Activated B cell treated with CpG ODN at 0.5 μM for 24 hours (primary cell): ENCODE measurements around the gene SPEM2. TPM values are rescaled to one million over a fixed set of nuclear protein-coding genes. Genes with fewer than 3 reads are reported as not detected.

Experiments
- ATAC-seq: fragments of 200-7000 bp; cut with Tn5 transposase; one replicate; pipeline ENCODE4 v1.10.0; 2021; ENCODE audit warnings: low read depth, mild to moderate bottlenecking, moderate library complexity
- CTCF ChIA-PET: fragments of 350-600 bp; sonication (Branson Sonifier 250); formaldehyde crosslinking; loops from one replicate; lab custom pipeline; 2021; ENCODE audit warnings: antibody characterized with exemption; lab: Charles Lee
- POLR2A ChIA-PET: fragments of 350-600 bp; sonication (Branson Sonifier 250); formaldehyde crosslinking; loops from one replicate; lab custom pipeline; 2021; ENCODE audit warnings: antibody characterized with exemption; lab: Charles Lee
- DNase-seq: peaks from one replicate; pipeline ENCODE4 v3.0.0; 2022
- H3K27ac Mint-ChIP-seq: one replicate; pipeline ENCODE4 v1.8.0; 2020; ENCODE audit warnings: mixed read lengths
- H3K27me3 Mint-ChIP-seq: one replicate; pipeline ENCODE4 v1.8.0; 2021; ENCODE audit warnings: mixed read lengths
- H3K36me3 Mint-ChIP-seq: one replicate; pipeline ENCODE4 v1.8.0; 2021; ENCODE audit warnings: low read depth, mixed read lengths
- H3K4me1 Mint-ChIP-seq: one replicate; pipeline ENCODE4 v1.8.0; 2021; ENCODE audit warnings: mixed read lengths
- H3K4me3 Mint-ChIP-seq: one replicate; pipeline ENCODE4 v1.8.0; 2020; ENCODE audit warnings: mild to moderate bottlenecking, mixed read lengths
- H3K9me3 Mint-ChIP-seq: one replicate; pipeline ENCODE4 v1.8.0; 2020; ENCODE audit warnings: mixed read lengths
- intact Hi-C: fragments of 100-400 bp; cut with micrococcal nuclease; formaldehyde crosslinking; loops from one replicate; pipeline ENCODE4 v1.15.1; 2024
- total RNA-seq: library from RNA; stranded (reverse); gene quantifications from 2 replicates; pipeline ENCODE4 v1.2.3, GENCODE V29; 2022
- TF ChIP-seq, protein P1 (sequence below): fragments of 200-600 bp; IDR thresholded peaks from one replicate; pipeline ENCODE4 v1.8.0; 2022; ENCODE audit warnings: antibody characterized with exemption, mild to moderate bottlenecking

The SPEM2 gene
- total RNA-seq, 1 donor from 2014 or later: not detected

DNA sequence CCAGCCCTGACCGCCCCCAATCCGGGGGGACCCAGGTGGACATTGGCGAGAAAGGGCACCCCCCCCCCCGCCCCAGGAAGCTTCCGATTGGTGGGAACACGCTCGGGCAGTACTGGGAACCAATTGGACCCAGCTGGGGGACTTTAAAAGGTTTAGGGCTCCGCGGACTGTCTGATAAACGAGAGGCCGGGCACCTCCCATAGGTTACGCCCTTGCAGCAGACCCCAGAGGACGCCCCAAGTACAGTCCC is 21.8 kb upstream of the SPEM2 start:
- Mint-ChIP-seq H3K36me3 (peaks cover 10% of the 10 kb centered on the region), H3K27ac (peak overlapping the region; percentile 94), H3K9me3 (no peaks in the 10 kb centered on the region), H3K27me3 (peaks cover 9% of the 10 kb centered on the region), H3K4me3 (peak overlapping the region; percentile 97), H3K4me1 (peaks cover 16% of the 10 kb centered on the region)
- DNase-seq: no peak
- POLR2A ChIA-PET: interaction anchor here (0.5 to 2.9 kb wide), 33 partner anchors 8 to 770 kb away, joined by 3 to 40 read pairs (median 5); partner anchors contain the start of genes ACAP1, FXR2, GPS2 and MPDU1
- CTCF ChIA-PET: interaction anchor here (1.0 to 1.6 kb wide), 3 partner anchors 32 to 48 kb away, joined by 3 to 9 read pairs (median 3); partner anchors contain the start of gene TMEM102
- TF ChIP-seq, protein P1, sequence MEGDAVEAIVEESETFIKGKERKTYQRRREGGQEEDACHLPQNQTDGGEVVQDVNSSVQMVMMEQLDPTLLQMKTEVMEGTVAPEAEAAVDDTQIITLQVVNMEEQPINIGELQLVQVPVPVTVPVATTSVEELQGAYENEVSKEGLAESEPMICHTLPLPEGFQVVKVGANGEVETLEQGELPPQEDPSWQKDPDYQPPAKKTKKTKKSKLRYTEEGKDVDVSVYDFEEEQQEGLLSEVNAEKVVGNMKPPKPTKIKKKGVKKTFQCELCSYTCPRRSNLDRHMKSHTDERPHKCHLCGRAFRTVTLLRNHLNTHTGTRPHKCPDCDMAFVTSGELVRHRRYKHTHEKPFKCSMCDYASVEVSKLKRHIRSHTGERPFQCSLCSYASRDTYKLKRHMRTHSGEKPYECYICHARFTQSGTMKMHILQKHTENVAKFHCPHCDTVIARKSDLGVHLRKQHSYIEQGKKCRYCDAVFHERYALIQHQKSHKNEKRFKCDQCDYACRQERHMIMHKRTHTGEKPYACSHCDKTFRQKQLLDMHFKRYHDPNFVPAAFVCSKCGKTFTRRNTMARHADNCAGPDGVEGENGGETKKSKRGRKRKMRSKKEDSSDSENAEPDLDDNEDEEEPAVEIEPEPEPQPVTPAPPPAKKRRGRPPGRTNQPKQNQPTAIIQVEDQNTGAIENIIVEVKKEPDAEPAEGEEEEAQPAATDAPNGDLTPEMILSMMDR: no peak
- intact Hi-C loops: no loop called here
- no peak for ATAC-seq

DNA sequence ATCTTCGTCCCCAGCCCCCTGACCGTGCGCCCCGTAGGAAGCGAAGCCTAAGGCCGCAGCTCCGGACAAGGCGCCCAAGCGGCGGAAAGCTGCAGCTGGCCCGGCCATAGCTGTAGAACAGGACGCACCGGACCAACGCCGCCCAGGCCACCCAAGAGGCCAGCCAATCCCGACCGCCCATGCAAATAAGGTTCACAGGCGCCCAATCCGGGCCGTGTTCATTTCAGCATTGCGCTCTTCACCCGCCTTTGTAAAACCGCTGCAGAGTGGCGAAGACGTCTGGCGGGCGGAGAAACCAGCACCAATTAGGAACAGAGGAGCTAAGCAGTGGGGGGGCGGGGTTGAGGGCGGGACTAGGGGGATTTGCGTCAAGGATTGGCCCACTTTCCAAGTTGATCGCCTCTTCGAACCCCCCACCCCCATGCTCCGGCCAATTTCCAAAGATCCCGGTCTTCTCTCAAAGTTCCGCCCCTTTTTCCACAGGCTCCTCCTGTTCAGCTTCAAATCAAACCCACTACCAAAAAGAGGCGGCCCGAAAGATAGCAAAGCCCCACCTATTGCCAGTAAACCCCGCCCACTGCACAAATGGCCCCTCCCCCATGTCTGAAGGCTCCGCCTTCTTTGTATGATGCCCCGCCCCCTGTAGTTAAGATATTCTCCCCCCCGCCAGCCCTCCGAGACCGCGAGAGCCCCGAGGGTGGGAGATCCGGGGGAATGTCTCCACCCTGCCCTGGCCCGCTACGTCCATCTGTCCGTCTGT is 21.3 kb upstream of the SPEM2 start, which contains the start of gene TMEM256:
Gene TMEM256 (minus strand): TSS at position 121 of the 760 bp plus-strand sequence. CDS start 13 bp downstream, at position 108.
- Mint-ChIP-seq H3K4me3 (peak within 1 kb of the TSS; percentile 97), H3K27ac (peak within 1 kb of the TSS; percentile 94), H3K27me3 (peaks cover 12% of the 10 kb centered on the region), H3K36me3 (peaks cover 10% of the 10 kb centered on the region), H3K9me3 (no peaks in the 10 kb centered on the region), H3K4me1 (peaks cover 16% of the 10 kb centered on the region)
- ChIA-PET POLR2A (interaction anchor here (0.5 to 2.9 kb wide), 37 partner anchors 8 to 769 kb away, joined by 3 to 40 read pairs (median 5); partner anchors contain the start of genes ACAP1, FGF11, FXR2 and GPS2), CTCF (interaction anchor here (1.0 to 1.6 kb wide), 4 partner anchors 10 to 48 kb away, joined by 3 to 9 read pairs (median 3); partner anchors contain the start of genes PLSCR3 and TMEM102)
- TF ChIP-seq, protein P1: no peak
- intact Hi-C loops: loop anchor here (1.0 kb wide), 7 partner anchors 10 to 97 kb away; partner anchors contain the start of genes EIF5A, KCTD11, PLSCR3 and POLR2A
- ATAC-seq: peak; percentile 89
- peak; percentile 82 for DNase-seq

DNA sequence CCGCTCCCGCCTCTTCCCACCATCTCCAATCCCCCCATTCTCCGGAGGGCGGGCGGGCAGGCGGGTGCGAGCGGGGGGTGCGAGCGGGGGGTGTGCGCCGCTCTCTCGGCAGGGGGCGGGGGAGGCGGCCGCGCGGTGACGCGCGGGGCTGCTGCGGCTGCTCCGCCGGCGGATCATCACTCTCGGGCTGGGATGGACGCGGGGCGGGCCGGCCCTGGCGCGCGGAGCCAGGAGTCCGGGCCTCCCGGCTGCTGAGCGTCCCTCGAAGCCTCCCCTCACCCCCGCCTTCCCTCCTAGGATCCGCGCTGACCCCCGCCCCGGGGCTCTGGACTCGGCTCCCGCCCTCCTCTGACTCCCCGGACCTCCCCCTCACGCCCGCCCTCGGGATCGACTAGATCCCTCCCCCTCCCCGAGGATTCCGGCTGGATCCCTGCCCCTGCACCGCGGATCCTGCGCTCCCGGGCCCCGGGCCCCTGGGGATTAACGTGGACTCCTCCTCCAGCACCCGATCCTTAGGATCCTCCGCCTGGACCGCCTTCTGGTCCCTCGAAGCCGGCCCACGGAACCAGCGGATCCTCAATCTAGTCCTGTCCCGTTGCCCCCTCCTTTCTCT is 20.6 kb upstream of the SPEM2 start:
- peaks cover 8% of the 10 kb centered on the region for H3K36me3 Mint-ChIP-seq
- no peaks in the 10 kb centered on the region for H3K9me3 Mint-ChIP-seq
- TF ChIP-seq, protein P1: no peak
- H3K4me3 Mint-ChIP-seq: peak overlapping the region; percentile 97
- H3K4me1 Mint-ChIP-seq: peaks cover 16% of the 10 kb centered on the region
- intact Hi-C loops: loop anchor here (1.0 kb wide), 7 partner anchors 11 to 98 kb away; partner anchors contain the start of genes EIF5A, KCTD11, PLSCR3 and POLR2A
- peak overlapping the region; percentile 94 for H3K27ac Mint-ChIP-seq
- ChIA-PET CTCF (interaction anchor here (1.0 to 1.6 kb wide), 4 partner anchors 11 to 49 kb away, joined by 3 to 9 read pairs (median 3); partner anchors contain the start of genes PLSCR3 and TMEM102), POLR2A (interaction anchor here (0.6 to 2.9 kb wide), 31 partner anchors 9 to 768 kb away, joined by 3 to 40 read pairs (median 5); partner anchors contain the start of genes ACAP1, FGF11, FXR2 and MPDU1)
- H3K27me3 Mint-ChIP-seq: peaks cover 16% of the 10 kb centered on the region
- ATAC-seq (peak; percentile 26), DNase-seq (no peak)

DNA sequence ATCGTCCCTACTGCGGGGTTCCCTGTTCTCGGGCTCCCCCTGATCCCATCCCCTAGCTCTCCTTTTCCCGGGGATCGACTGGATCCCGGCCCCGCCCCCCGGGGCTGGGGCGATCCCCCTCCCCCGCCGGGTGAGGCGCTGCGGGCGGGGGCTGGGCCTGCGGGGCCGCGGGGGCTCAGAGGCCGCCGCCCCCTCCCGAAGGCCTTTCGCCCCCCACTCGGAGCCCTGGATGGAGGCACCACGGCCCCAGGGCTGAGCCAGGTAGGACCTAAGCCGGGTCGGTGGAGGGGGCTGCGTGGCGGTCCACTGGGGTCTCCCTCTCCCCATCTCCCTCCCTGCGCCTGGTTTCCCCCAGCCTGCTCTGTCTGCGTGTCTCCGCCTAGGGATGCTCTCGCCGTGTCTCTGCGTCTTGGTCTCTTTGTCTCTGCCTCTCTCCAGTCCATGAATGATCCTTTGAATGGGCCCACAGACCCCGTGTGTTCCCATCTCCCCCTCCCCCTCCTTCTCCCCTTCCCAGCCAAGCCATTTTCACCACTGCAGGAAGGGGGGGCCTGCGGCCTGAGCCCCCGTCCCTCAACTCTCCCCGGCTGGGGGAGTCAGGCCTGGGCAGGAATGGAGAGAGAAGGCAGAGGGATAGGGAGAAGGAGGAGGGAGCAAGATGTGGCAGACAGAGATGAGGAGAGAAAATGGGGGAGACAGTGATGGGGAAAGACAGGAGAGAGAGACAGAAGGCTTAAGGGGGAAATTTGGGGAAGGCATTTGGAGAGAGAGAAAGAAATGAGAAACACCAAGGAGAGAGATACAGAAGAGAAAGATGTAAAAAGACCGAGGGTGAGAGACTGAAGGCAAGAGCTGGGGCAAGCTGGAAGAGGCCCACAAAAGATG is 19.8 kb upstream of the SPEM2 start:
- intact Hi-C loops: no loop called here
- Mint-ChIP-seq H3K36me3 (peaks cover 8% of the 10 kb centered on the region), H3K4me1 (peaks cover 16% of the 10 kb centered on the region), H3K27ac (peak overlapping the region; percentile 42), H3K27me3 (peaks cover 18% of the 10 kb centered on the region), H3K9me3 (no peaks in the 10 kb centered on the region), H3K4me3 (peak overlapping the region; percentile 81)
- DNase-seq (no peak), ATAC-seq (no peak)
- POLR2A ChIA-PET: interaction anchor here (1.4 to 2.9 kb wide), 3 partner anchors 10 to 30 kb away, joined by 5 to 29 read pairs (median 5); partner anchors contain the start of genes PLSCR3 and TMEM102
- CTCF ChIA-PET: no interaction called here
- TF ChIP-seq, protein P1: no peak
